K562 (cell line): ENCODE data around the gene PMM1. TPM values are rescaled to one million over a fixed set of nuclear protein-coding genes. Genes with fewer than 3 reads are reported as not detected.
A peak's percentile ranks its signal among the peaks of the same experiment; 100 is the strongest.

Experiments
- ILK ChIP-seq: fragments of 450-650 bp; IDR thresholded peaks from 2 replicates; pipeline ENCODE4 v1.6.1; 2016; ENCODE audit warnings: missing genetic modification characterization, low read depth, mild to moderate bottlenecking, missing compliant biosample characterization, moderate library complexity, borderline replicate concordance
- MTA1 ChIP-seq: fragments of 450-650 bp; IDR thresholded peaks from 2 replicates; pipeline ENCODE4 v1.6.1; 2017; ENCODE audit warnings: borderline replicate concordance
- NEUROD1 ChIP-seq: fragments of 150-350 bp; IDR thresholded peaks from 2 replicates; pipeline ENCODE4 v1.6.1; 2014; ENCODE audit warnings: borderline replicate concordance, low read length, low read depth; ENCODE audit not compliant: partially characterized antibody
- NFRKB ChIP-seq: fragments of 450-650 bp; IDR thresholded peaks from 2 replicates; pipeline ENCODE4 v1.6.1; 2016; ENCODE audit warnings: low read depth
- NFYB ChIP-seq: IDR thresholded peaks from 2 replicates; pipeline ENCODE4 v1.6.1; 2011; ENCODE audit warnings: mild to moderate bottlenecking, moderate library complexity; ENCODE audit not compliant: insufficient read length; ENCODE audit errors: extremely low read depth
- PHF21A ChIP-seq: fragments of 450-650 bp; IDR thresholded peaks from 2 replicates; pipeline ENCODE4 v1.6.1; 2017; ENCODE audit warnings: low read depth, borderline replicate concordance
- PHF8 ChIP-seq: fragments of 200-600 bp; sonication (generic); IDR thresholded peaks from 2 replicates; pipeline ENCODE4 v1.6.1; 2012; ENCODE audit warnings: mixed run types, mild to moderate bottlenecking, inconsistent platforms, low read length, moderate library complexity, borderline replicate concordance
- POLR2H ChIP-seq: IDR thresholded peaks from 2 replicates; pipeline ENCODE4 v1.6.1; 2016; ENCODE audit warnings: missing genetic modification characterization, low read depth, mild to moderate bottlenecking, control low read depth, missing compliant biosample characterization, moderate library complexity
- SMARCC2 ChIP-seq: fragments of 450-650 bp; IDR thresholded peaks from 2 replicates; pipeline ENCODE4 v1.6.1; 2017; ENCODE audit warnings: antibody characterized with exemption, moderate library complexity, mild to moderate bottlenecking, low read depth
- TARDBP ChIP-seq: fragments of 450-650 bp; IDR thresholded peaks from 2 replicates; pipeline ENCODE4 v1.6.1; 2016
- ZNF408 ChIP-seq: fragments of 250-450 bp; sonication (Bioruptor Pico); IDR thresholded peaks from 2 replicates; pipeline ENCODE4 v1.4.0; 2020; ENCODE audit warnings: low read depth, mild to moderate bottlenecking, moderate library complexity
- polyA plus RNA-seq, 8 experiments: library from polyadenylated mRNA; depleted of rRNA in 4 of 8; stranded (reverse) in 5 of 8; unstranded in 3 of 8; fragments of >200 nt; fragmentation: Nextera tagmentation in 2 of 8; fragmentation: Illumina TruSeq in 1 of 8; extraction: Ambion mirVana in 2 of 8; extraction: Trizol in 1 of 8; gene quantifications; 2 replicates each; pipeline versions ENCODE4 v1.2.1 to v1.2.3, GENCODE V29; 2011 to 2014; ENCODE audit warnings: inconsistent platforms in 1 of 8, missing spikeins in 1 of 8
- total RNA-seq, 7 experiments: library from RNA; depleted of rRNA in 6 of 7; stranded (reverse); fragments of >200 nt in 6 of 7; fragmentation: Illumina TruSeq in 2 of 7; extraction: Trizol in 2 of 7; gene quantifications; 2 replicates each; pipeline versions ENCODE4 v1.2.1 to v1.2.3, GENCODE V29; 2011 to 2021; ENCODE audit warnings: low replicate concordance in 1 of 7
- TF ChIP-seq, protein P1 (sequence below): fragments of 450-650 bp; IDR thresholded peaks from 2 replicates; pipeline ENCODE4 v1.6.1; 2016; ENCODE audit warnings: borderline replicate concordance
- TF ChIP-seq, protein P2 (sequence below): fragments of 200-800 bp; sonication (Bioruptor generic); IDR thresholded peaks from 2 replicates; pipeline ENCODE4 v1.6.1; 2016; ENCODE audit warnings: missing genetic modification characterization, missing compliant biosample characterization
- TF ChIP-seq, protein P3 (sequence below), 2 experiments: IDR thresholded peaks; 2 replicates each; pipeline ENCODE4 v1.6.1; 2011; ENCODE audit warnings: borderline replicate concordance in 1 of 2, control low read depth in 1 of 2, low read depth in 1 of 2, low read length in 1 of 2, mild to moderate bottlenecking in 1 of 2, mixed read lengths in 1 of 2, moderate library complexity in 1 of 2; ENCODE audit not compliant: insufficient read depth in 1 of 2, insufficient read length in 1 of 2, poor library complexity in 1 of 2, severe bottlenecking in 1 of 2; ENCODE audit errors: extremely low read depth in 1 of 2

The PMM1 gene
- total and polyA plus RNA-seq, 9 of the 15 experiments (the other 6 are each of a cell fraction or from before 2014, with no cell fraction given): 10.2 to 31.7 (median 20.3) TPM

DNA sequence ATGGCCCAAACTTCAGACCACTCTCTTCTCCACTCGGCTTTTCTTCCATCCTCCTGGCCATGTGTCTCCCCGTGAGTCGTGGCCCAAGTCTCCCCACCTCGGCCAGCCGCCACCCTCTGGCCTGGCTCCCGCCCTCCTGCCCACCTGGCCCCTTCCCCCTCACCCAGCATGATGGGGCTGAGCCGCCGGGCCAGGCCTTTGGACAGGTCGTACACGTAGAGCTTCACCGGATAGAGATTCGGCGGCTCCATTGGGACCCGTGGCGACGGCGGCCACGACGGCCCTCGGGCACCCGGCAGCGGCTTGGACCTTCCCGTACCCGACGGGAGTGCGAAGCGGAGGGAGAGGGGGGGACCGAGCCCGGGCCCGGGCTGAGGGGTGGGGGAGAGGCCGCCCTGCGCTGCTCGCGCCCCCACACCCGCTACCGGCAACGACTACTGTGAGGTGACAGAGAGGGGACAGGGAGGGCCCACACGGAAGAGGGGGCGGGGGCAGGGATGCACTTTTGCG lies 31.0 kb upstream of the PMM1 start, which contains the start of gene DESI1 (continued):
- peak; percentile 59; the same call in 1 of the 2 replicates for TF ChIP-seq PHF8
- TF ChIP-seq POLR2H (tag): peak; percentile 49; the same call in 1 of the 2 replicates
- no peak for TF ChIP-seq ILK (tag)
- TF ChIP-seq NEUROD1: no peak
- TF ChIP-seq, protein P1, sequence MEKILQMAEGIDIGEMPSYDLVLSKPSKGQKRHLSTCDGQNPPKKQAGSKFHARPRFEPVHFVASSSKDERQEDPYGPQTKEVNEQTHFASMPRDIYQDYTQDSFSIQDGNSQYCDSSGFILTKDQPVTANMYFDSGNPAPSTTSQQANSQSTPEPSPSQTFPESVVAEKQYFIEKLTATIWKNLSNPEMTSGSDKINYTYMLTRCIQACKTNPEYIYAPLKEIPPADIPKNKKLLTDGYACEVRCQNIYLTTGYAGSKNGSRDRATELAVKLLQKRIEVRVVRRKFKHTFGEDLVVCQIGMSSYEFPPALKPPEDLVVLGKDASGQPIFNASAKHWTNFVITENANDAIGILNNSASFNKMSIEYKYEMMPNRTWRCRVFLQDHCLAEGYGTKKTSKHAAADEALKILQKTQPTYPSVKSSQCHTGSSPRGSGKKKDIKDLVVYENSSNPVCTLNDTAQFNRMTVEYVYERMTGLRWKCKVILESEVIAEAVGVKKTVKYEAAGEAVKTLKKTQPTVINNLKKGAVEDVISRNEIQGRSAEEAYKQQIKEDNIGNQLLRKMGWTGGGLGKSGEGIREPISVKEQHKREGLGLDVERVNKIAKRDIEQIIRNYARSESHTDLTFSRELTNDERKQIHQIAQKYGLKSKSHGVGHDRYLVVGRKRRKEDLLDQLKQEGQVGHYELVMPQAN: peak; percentile 55; the same call in 1 of the 2 replicates
- no peak for TF ChIP-seq SMARCC2
- TF ChIP-seq ZNF408: no peak
- TF ChIP-seq NFRKB: peak; percentile 17; the same call in 1 of the 2 replicates
- TF ChIP-seq NFYB: no peak
- TF ChIP-seq, protein P2, sequence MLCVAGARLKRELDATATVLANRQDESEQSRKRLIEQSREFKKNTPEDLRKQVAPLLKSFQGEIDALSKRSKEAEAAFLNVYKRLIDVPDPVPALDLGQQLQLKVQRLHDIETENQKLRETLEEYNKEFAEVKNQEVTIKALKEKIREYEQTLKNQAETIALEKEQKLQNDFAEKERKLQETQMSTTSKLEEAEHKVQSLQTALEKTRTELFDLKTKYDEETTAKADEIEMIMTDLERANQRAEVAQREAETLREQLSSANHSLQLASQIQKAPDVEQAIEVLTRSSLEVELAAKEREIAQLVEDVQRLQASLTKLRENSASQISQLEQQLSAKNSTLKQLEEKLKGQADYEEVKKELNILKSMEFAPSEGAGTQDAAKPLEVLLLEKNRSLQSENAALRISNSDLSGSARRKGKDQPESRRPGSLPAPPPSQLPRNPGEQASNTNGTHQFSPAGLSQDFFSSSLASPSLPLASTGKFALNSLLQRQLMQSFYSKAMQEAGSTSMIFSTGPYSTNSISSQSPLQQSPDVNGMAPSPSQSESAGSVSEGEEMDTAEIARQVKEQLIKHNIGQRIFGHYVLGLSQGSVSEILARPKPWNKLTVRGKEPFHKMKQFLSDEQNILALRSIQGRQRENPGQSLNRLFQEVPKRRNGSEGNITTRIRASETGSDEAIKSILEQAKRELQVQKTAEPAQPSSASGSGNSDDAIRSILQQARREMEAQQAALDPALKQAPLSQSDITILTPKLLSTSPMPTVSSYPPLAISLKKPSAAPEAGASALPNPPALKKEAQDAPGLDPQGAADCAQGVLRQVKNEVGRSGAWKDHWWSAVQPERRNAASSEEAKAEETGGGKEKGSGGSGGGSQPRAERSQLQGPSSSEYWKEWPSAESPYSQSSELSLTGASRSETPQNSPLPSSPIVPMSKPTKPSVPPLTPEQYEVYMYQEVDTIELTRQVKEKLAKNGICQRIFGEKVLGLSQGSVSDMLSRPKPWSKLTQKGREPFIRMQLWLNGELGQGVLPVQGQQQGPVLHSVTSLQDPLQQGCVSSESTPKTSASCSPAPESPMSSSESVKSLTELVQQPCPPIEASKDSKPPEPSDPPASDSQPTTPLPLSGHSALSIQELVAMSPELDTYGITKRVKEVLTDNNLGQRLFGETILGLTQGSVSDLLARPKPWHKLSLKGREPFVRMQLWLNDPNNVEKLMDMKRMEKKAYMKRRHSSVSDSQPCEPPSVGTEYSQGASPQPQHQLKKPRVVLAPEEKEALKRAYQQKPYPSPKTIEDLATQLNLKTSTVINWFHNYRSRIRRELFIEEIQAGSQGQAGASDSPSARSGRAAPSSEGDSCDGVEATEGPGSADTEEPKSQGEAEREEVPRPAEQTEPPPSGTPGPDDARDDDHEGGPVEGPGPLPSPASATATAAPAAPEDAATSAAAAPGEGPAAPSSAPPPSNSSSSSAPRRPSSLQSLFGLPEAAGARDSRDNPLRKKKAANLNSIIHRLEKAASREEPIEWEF (CRISPR knock-in tag): no peak
- no peak for TF ChIP-seq TARDBP
- TF ChIP-seq MTA1: no peak
- TF ChIP-seq, protein P3, sequence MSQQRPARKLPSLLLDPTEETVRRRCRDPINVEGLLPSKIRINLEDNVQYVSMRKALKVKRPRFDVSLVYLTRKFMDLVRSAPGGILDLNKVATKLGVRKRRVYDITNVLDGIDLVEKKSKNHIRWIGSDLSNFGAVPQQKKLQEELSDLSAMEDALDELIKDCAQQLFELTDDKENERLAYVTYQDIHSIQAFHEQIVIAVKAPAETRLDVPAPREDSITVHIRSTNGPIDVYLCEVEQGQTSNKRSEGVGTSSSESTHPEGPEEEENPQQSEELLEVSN (IDR thresholded peaks at IDR 0.05; ENCODE audit: borderline replicate concordance in 1 of 2, extremely low read depth in 1 of 2, insufficient read depth in 1 of 2, insufficient read length in 1 of 2, low read depth in 1 of 2, low read length in 1 of 2, poor library complexity in 1 of 2, severe bottlenecking in 1 of 2): peak in 1 of 2 experiments; percentile 31
- no peak for TF ChIP-seq PHF21A
